Measurements from ENCODE around the gene C16orf82.

Gene C16orf82

GRCh38 chr16:27088216-27088615 lies 21.5 kb downstream of the C16orf82 start:
- Histone ChIP-seq H3K4me1 (ENCODE audit: insufficient read depth, insufficient read length) (peaks cover 6% of the 10 kb centered on the region), H3K9me3 (ENCODE audit: insufficient read depth, low read length) (no peaks in the 10 kb centered on the region), H3K4me3 (ENCODE audit: insufficient read length, low read depth) (no peak overlapping the region), H3K9ac (ENCODE audit: insufficient read length, low read depth) (no peak overlapping the region), H3K27me3 (ENCODE audit: insufficient read depth, insufficient read length) (no peaks in the 10 kb centered on the region), H3K36me3 (ENCODE audit: insufficient read depth, insufficient read length, low read length) (no peaks in the 10 kb centered on the region)
- TF ChIP-seq ZNF274 (IDR thresholded peaks at IDR 0.05; ENCODE audit: low read depth, low read length): no peak
- no peak for TF ChIP-seq YY1 (IDR thresholded peaks at IDR 0.05; ENCODE audit: insufficient read depth, insufficient read length)
- TF ChIP-seq SUZ12 (IDR thresholded peaks at IDR 0.05; ENCODE audit: extremely low read depth, insufficient read depth, insufficient read length): no peak
- DNase-seq (ENCODE audit: low read depth, low spot score): no peak

DNA sequence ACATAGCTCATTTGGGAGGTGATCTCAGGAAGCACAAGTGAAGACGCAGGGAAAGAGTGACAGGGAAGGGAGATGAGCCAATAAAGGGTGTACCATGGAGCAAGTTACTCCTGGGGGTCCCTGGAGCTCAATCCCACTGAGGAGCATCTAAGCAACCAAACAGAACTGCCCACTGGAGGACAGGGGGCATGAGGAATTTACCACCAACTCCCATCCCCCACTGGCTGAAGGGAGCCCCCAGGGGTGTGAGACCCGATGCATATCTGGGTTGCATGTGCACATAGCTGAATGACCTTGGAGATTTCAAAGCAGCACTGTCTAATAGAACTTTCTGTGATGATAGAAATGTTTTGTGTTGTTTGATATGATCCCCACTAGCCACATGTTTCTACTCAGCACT lies 29.6 kb downstream of the C16orf82 start:
- Histone ChIP-seq H3K4me1 (ENCODE audit: insufficient read depth, insufficient read length) (no peaks in the 10 kb centered on the region), H3K36me3 (ENCODE audit: insufficient read depth, insufficient read length, low read length) (no peaks in the 10 kb centered on the region), H3K9me3 (ENCODE audit: insufficient read depth, low read length) (no peaks in the 10 kb centered on the region), H3K4me3 (ENCODE audit: insufficient read length, low read depth) (no peak overlapping the region), H3K27me3 (ENCODE audit: insufficient read depth, insufficient read length) (no peaks in the 10 kb centered on the region), H3K9ac (ENCODE audit: insufficient read length, low read depth) (no peak overlapping the region)
- no peak for DNase-seq (ENCODE audit: low read depth, low spot score)
- TF ChIP-seq ZNF274 (IDR thresholded peaks at IDR 0.05; ENCODE audit: low read depth, low read length) (no peak), SUZ12 (IDR thresholded peaks at IDR 0.05; ENCODE audit: extremely low read depth, insufficient read depth, insufficient read length) (no peak), YY1 (IDR thresholded peaks at IDR 0.05; ENCODE audit: insufficient read depth, insufficient read length) (no peak)

DNA sequence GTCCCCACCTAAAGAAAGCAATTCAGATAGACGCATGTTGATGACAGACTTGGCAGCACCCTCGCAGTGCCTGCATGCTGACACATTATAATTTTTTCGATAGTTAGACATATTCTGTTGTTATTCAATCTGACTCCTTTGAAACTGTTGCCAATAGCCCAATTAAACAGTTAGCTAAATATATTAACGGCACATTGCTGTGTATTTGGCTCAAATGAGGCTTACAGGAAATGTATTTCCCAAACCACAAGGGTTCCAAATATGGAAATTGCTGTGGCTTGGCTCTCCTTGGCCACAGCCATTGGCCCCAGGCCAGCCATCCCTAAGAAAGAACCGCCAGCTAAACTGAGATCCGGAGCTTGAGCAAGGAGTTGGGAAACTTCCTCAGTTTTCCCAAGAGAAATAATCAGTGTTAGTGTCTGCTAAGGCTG lies 31.1 kb downstream of the C16orf82 start:
- TF ChIP-seq ZNF274 (IDR thresholded peaks at IDR 0.05; ENCODE audit: low read depth, low read length) (no peak), YY1 (IDR thresholded peaks at IDR 0.05; ENCODE audit: insufficient read depth, insufficient read length) (no peak), SUZ12 (IDR thresholded peaks at IDR 0.05; ENCODE audit: extremely low read depth, insufficient read depth, insufficient read length) (no peak)
- no peak for DNase-seq (ENCODE audit: low read depth, low spot score)
- Histone ChIP-seq H3K27me3 (ENCODE audit: insufficient read depth, insufficient read length) (no peaks in the 10 kb centered on the region), H3K4me3 (ENCODE audit: insufficient read length, low read depth) (no peak overlapping the region), H3K4me1 (ENCODE audit: insufficient read depth, insufficient read length) (no peaks in the 10 kb centered on the region), H3K9me3 (ENCODE audit: insufficient read depth, low read length) (no peaks in the 10 kb centered on the region), H3K9ac (ENCODE audit: insufficient read length, low read depth) (no peak overlapping the region), H3K36me3 (ENCODE audit: insufficient read depth, insufficient read length, low read length) (no peaks in the 10 kb centered on the region)

DNA sequence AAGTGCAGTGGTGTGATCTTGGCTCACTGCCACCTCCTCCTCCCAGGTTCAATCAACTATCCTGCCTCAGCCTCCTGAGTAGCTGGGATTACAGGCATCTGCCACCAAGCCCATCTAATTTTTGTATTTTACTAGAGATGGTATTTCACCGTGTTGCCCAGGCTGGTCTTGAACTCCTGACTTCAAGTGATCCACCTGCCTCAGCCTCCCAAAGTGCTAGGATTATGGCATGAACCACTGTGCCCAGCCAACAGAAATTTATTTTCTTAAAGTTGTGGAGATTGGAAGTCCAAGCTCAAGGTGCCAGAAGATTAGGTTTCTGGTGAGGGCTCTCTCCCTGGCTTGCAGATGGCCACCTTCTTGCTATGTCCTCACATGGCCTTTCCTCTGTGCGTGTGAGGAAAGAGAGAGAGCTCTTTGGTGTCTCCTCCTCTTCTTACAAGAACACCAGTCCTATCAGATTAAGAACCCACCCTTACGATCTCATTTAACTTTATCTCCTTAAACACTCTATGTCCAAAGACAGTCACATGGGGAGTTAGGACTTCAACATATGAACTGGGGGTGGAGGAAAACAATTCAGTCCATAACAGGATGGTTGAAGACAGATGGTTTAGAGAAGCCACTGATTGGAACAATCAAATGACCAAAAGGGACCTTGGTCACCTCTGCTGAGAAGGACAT lies 31.8 kb downstream of the C16orf82 start:
- no peaks in the 10 kb centered on the region for H3K36me3 ChIP-seq (ENCODE audit: insufficient read depth, insufficient read length, low read length)
- H3K27me3 ChIP-seq (ENCODE audit: insufficient read depth, insufficient read length): no peaks in the 10 kb centered on the region
- TF ChIP-seq SUZ12 (IDR thresholded peaks at IDR 0.05; ENCODE audit: extremely low read depth, insufficient read depth, insufficient read length): no peak
- no peak for TF ChIP-seq YY1 (IDR thresholded peaks at IDR 0.05; ENCODE audit: insufficient read depth, insufficient read length)
- no peak for TF ChIP-seq ZNF274 (IDR thresholded peaks at IDR 0.05; ENCODE audit: low read depth, low read length)
- H3K4me3 ChIP-seq (ENCODE audit: insufficient read length, low read depth): no peak overlapping the region
- no peak overlapping the region for H3K9ac ChIP-seq (ENCODE audit: insufficient read length, low read depth)
- peaks cover 4% of the 10 kb centered on the region for H3K4me1 ChIP-seq (ENCODE audit: insufficient read depth, insufficient read length)
- no peak for DNase-seq (ENCODE audit: low read depth, low spot score)
- H3K9me3 ChIP-seq (ENCODE audit: insufficient read depth, low read length): no peaks in the 10 kb centered on the region

DNA sequence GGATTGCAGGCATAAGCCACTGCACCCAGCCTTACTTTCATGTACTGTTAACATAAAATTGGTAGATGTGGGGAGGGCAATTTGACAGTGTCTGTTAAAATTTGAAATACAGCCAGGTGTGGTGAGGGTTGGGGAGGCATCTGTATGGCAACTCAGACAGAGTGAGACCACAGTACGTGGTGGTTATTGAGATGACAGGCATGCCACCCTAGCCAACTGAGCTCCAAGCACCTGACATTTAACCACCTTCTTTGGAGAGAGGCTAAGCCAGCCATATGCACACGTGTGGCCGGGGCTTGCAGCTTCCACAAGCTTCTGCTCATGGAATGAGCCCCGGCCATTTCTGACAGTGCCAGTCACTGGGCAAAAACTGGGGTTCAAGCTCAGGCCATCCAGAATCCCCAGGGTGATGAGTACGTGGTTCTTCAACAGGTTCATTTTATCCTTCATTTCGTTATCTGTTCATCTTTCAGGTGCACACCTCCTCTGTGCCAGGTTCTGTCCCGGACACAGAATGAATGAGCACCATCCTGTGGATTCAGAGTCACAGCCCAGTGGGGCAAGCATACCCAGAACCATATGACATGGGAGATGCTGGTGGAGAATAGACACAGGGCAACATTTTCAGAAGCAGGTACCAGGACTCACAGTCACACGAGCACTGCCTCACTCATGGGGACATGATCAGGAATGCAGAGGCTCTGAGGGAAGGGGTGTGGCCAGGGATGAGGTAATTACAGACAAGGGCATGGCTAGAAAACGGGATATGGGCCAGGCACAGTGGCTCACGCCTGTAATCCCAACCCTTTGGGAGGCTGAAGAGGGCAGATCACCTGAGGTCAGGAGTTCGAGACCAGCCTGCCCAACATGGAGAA lies 36.2 kb downstream of the C16orf82 start:
- H3K9me3 ChIP-seq (ENCODE audit: insufficient read depth, low read length): peaks cover 3% of the 10 kb centered on the region; the same call in 1 of the 2 replicates
- H3K36me3 ChIP-seq (ENCODE audit: insufficient read depth, insufficient read length, low read length): no peaks in the 10 kb centered on the region
- peaks cover 7% of the 10 kb centered on the region for H3K4me1 ChIP-seq (ENCODE audit: insufficient read depth, insufficient read length)
- no peak for TF ChIP-seq SUZ12 (IDR thresholded peaks at IDR 0.05; ENCODE audit: extremely low read depth, insufficient read depth, insufficient read length)
- no peak for TF ChIP-seq ZNF274 (IDR thresholded peaks at IDR 0.05; ENCODE audit: low read depth, low read length)
- TF ChIP-seq YY1 (IDR thresholded peaks at IDR 0.05; ENCODE audit: insufficient read depth, insufficient read length): no peak
- DNase-seq (ENCODE audit: low read depth, low spot score): no peak
- H3K4me3 ChIP-seq (ENCODE audit: insufficient read length, low read depth): no peak overlapping the region
- no peak overlapping the region for H3K9ac ChIP-seq (ENCODE audit: insufficient read length, low read depth)
- no peaks in the 10 kb centered on the region for H3K27me3 ChIP-seq (ENCODE audit: insufficient read depth, insufficient read length)

- no peak for TF ChIP-seq ZNF274 (IDR thresholded peaks at IDR 0.05; ENCODE audit: low read depth, low read length)
- TF ChIP-seq SUZ12 (IDR thresholded peaks at IDR 0.05; ENCODE audit: extremely low read depth, insufficient read depth, insufficient read length): no peak
- TF ChIP-seq YY1 (IDR thresholded peaks at IDR 0.05; ENCODE audit: insufficient read depth, insufficient read length): no peak
- Histone ChIP-seq H3K9ac (ENCODE audit: insufficient read length, low read depth) (no peak overlapping the region), H3K4me3 (ENCODE audit: insufficient read length, low read depth) (no peak overlapping the region), H3K36me3 (ENCODE audit: insufficient read depth, insufficient read length, low read length) (no peaks in the 10 kb centered on the region), H3K9me3 (ENCODE audit: insufficient read depth, low read length) (peaks cover 3% of the 10 kb centered on the region; the same call in 1 of the 2 replicates), H3K4me1 (ENCODE audit: insufficient read depth, insufficient read length) (peaks cover 9% of the 10 kb centered on the region), H3K27me3 (ENCODE audit: insufficient read depth, insufficient read length) (peaks cover 2% of the 10 kb centered on the region)
- no peak for DNase-seq (ENCODE audit: low read depth, low spot score)
Measured at GRCh38 chr16:27103954-27104353, 37.2 kb downstream of the C16orf82 start.

DNA sequence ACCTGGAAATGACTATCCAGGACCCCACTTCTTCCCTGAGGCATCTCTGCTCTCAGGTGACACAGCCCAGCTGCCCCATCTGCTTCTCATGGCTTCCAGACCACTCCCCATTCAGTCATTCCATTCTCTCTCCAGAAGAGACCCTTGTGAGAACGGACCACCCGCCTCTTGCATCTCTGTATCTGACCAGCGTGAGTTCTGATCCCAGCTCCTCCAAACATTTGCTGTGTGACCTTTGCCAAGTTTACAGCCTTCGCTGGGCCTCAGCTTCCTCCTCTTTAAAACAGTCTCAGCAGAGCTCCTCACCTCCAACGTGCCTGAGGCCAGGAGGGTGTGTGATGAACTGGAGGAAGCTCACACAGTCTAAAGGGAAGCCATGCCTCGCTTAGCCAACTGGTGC lies 39.6 kb downstream of the C16orf82 start:
- peaks cover 3% of the 10 kb centered on the region; the same call in 1 of the 2 replicates for H3K9me3 ChIP-seq (ENCODE audit: insufficient read depth, low read length)

More for the DNA sequence above, 39.6 kb downstream of the C16orf82 start:
- TF ChIP-seq ZNF274 (IDR thresholded peaks at IDR 0.05; ENCODE audit: low read depth, low read length) (no peak), SUZ12 (IDR thresholded peaks at IDR 0.05; ENCODE audit: extremely low read depth, insufficient read depth, insufficient read length) (no peak)
- no peaks in the 10 kb centered on the region for H3K36me3 ChIP-seq (ENCODE audit: insufficient read depth, insufficient read length, low read length)
- DNase-seq (ENCODE audit: low read depth, low spot score): no peak
- H3K4me1 ChIP-seq (ENCODE audit: insufficient read depth, insufficient read length): peaks cover 12% of the 10 kb centered on the region
- no peak overlapping the region for H3K9ac ChIP-seq (ENCODE audit: insufficient read length, low read depth)
- peaks cover 5% of the 10 kb centered on the region for H3K27me3 ChIP-seq (ENCODE audit: insufficient read depth, insufficient read length)
- H3K4me3 ChIP-seq (ENCODE audit: insufficient read length, low read depth): no peak overlapping the region
